ENCODE results near the gene FABP6.

Gene FABP6

GRCh38 chr5:160285316-160285715, 56.0 kb downstream of the FABP6 start:
- in situ Hi-C loops (cut with MboI; ENCODE audit: low pct_unique_long_range_greater_than_20kb, low sequenced_read_pairs, unreplicated experiment) = no loop called here
- DNase-seq (ENCODE audit: low spot score) = no peak
- TF ChIP-seq, protein P1, sequence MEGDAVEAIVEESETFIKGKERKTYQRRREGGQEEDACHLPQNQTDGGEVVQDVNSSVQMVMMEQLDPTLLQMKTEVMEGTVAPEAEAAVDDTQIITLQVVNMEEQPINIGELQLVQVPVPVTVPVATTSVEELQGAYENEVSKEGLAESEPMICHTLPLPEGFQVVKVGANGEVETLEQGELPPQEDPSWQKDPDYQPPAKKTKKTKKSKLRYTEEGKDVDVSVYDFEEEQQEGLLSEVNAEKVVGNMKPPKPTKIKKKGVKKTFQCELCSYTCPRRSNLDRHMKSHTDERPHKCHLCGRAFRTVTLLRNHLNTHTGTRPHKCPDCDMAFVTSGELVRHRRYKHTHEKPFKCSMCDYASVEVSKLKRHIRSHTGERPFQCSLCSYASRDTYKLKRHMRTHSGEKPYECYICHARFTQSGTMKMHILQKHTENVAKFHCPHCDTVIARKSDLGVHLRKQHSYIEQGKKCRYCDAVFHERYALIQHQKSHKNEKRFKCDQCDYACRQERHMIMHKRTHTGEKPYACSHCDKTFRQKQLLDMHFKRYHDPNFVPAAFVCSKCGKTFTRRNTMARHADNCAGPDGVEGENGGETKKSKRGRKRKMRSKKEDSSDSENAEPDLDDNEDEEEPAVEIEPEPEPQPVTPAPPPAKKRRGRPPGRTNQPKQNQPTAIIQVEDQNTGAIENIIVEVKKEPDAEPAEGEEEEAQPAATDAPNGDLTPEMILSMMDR (IDR thresholded peaks at IDR 0.05; ENCODE audit: extremely low read depth, insufficient read depth, missing control alignments) = no peak

DNA sequence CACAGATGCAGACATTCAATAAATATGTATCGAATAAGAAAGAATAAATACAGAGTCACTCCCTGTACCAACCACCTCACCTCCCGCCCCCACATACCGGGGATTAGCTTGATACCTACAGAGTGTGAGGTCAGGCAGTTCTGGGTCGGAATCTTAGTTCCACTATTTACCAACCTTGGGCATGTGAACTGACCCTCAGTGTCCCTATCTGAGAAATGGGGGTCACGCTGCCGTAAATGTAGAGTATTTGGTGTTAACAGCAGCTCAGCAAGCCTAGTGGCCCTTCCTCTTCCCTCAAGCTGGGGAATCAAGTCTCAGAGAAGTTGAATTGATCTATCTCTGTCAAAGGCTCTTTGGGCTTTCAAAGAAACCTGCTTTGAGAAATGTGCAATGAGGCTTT, 57.6 kb downstream of the FABP6 start:
- DNase-seq (ENCODE audit: low spot score) = no peak
- TF ChIP-seq, protein P1 (IDR thresholded peaks at IDR 0.05; ENCODE audit: extremely low read depth, insufficient read depth, missing control alignments) = no peak

DNA sequence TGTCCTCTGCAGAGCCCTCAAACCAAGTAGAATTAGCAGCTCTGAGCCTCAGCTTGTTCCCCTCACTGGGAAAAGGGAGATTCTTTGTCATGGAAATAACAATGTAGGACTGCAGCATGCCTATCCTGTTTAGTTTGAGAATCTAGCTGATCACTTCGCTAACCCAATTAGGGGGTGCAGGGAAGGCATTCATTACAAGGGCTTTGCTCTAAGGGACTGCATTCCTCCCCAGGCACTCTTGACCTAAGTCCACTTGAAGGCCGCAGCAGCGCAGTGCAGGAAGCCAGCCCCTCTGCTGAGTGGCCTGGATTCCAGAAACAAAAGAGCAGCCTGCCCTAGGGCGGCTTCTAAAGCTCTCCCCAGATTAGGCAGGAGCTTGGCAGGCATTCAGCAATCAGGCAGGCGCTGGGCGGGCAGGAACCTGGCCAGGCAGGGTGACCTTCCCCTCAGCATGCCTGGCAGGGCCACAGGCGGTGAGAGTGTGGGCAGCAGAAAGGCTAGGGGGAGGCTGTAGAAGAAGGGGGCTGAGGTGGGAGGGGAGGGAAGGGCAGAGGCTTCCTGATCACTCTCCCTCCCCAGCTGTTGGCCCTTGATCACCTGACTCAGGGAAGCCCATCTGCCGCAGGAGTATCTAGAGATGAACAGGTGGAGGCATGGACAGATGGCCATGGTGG, 58.2 kb downstream of the FABP6 start:
- TF ChIP-seq, protein P1 (IDR thresholded peaks at IDR 0.05; ENCODE audit: extremely low read depth, insufficient read depth, missing control alignments) = no peak
- in situ Hi-C loops (cut with MboI; ENCODE audit: low pct_unique_long_range_greater_than_20kb, low sequenced_read_pairs, unreplicated experiment) = no loop called here
- no peak for DNase-seq (ENCODE audit: low spot score)

More for the DNA sequence above, 57.6 kb downstream of the FABP6 start:
- in situ Hi-C loops (cut with MboI; ENCODE audit: low pct_unique_long_range_greater_than_20kb, low sequenced_read_pairs, unreplicated experiment) = no loop called here
